Measurements from ENCODE around the gene TENT4A.

Gene TENT4A

GRCh38 chr5:6674421-6674820 is 38.8 kb upstream of the TENT4A start:
- TF ChIP-seq MAX (IDR thresholded peaks at IDR 0.05; ENCODE audit: low read depth, low read length) (no peak), MYC (IDR thresholded peaks at IDR 0.05; ENCODE audit: low read depth, low read length) (no peak), CTCF (IDR thresholded peaks at IDR 0.05; ENCODE audit: low read depth, low read length) (no peak), POLR2A (IDR thresholded peaks at IDR 0.05; ENCODE audit: extremely low read depth, insufficient read length) (no peak)
- no peak overlapping the region for H3K4me3 ChIP-seq (ENCODE audit: low read depth, low read length)
- DNase-seq (ENCODE audit: low read depth): no peak

GRCh38 chr5:6674886-6675285 is 38.3 kb upstream of the TENT4A start:
- DNase-seq (ENCODE audit: low read depth): no peak
- no peak overlapping the region for H3K4me3 ChIP-seq (ENCODE audit: low read depth, low read length)
- no peak for TF ChIP-seq POLR2A (IDR thresholded peaks at IDR 0.05; ENCODE audit: extremely low read depth, insufficient read length)
- TF ChIP-seq CTCF (IDR thresholded peaks at IDR 0.05; ENCODE audit: low read depth, low read length): no peak
- no peak for TF ChIP-seq MYC (IDR thresholded peaks at IDR 0.05; ENCODE audit: low read depth, low read length)
- TF ChIP-seq MAX (IDR thresholded peaks at IDR 0.05; ENCODE audit: low read depth, low read length): no peak

GRCh38 chr5:6675784-6676491 is 37.3 kb upstream of the TENT4A start:
- TF ChIP-seq CTCF (IDR thresholded peaks at IDR 0.05; ENCODE audit: low read depth, low read length) (no peak), MAX (IDR thresholded peaks at IDR 0.05; ENCODE audit: low read depth, low read length) (peak; percentile 60; the same call in 1 of the 2 replicates)
- no peak for DNase-seq (ENCODE audit: low read depth)
- H3K4me3 ChIP-seq (ENCODE audit: low read depth, low read length): no peak overlapping the region

GRCh38 chr5:6676702-6677101 is 36.5 kb upstream of the TENT4A start:
- no peak overlapping the region for H3K4me3 ChIP-seq (ENCODE audit: low read depth, low read length)
- no peak for TF ChIP-seq POLR2A (IDR thresholded peaks at IDR 0.05; ENCODE audit: extremely low read depth, insufficient read length)
- no peak for TF ChIP-seq MAX (IDR thresholded peaks at IDR 0.05; ENCODE audit: low read depth, low read length)
- no peak for TF ChIP-seq CTCF (IDR thresholded peaks at IDR 0.05; ENCODE audit: low read depth, low read length)
- no peak for TF ChIP-seq MYC (IDR thresholded peaks at IDR 0.05; ENCODE audit: low read depth, low read length)
- no peak for DNase-seq (ENCODE audit: low read depth)

- no peak for DNase-seq (ENCODE audit: low read depth)
- H3K4me3 ChIP-seq (ENCODE audit: low read depth, low read length): no peak overlapping the region
- TF ChIP-seq MYC (IDR thresholded peaks at IDR 0.05; ENCODE audit: low read depth, low read length) (no peak), MAX (IDR thresholded peaks at IDR 0.05; ENCODE audit: low read depth, low read length) (no peak), POLR2A (IDR thresholded peaks at IDR 0.05; ENCODE audit: extremely low read depth, insufficient read length) (no peak), CTCF (IDR thresholded peaks at IDR 0.05; ENCODE audit: low read depth, low read length) (no peak)
These were observed 34.8 kb upstream of the TENT4A start for GRCh38 chr5:6678385-6678784.

Data from NB4 (cell line).